A549 (cell line): ENCODE measurements around the gene PIGK.

Source experiments
- BHLHE40 ChIP-seq: IDR thresholded peaks from 2 replicates; pipeline ENCODE4 v1.6.1; 2012; ENCODE audit warnings: low read depth, low read length, inconsistent platforms
- EP300 ChIP-seq, 2 experiments: fragments of >200 bp; sonication (Bioruptor Twin); formaldehyde crosslinking; IDR thresholded peaks; 2 replicates in 1 of 2; 3 replicates in 1 of 2; pipeline ENCODE4 v1.6.1; 2016 to 2017
- ESRRA ChIP-seq: fragments of 150-350 bp; IDR thresholded peaks from 2 replicates; pipeline ENCODE4 v1.6.1; 2014; ENCODE audit warnings: mild to moderate bottlenecking, low read length, borderline replicate concordance
- FOSL2 ChIP-seq, 2 experiments: fragments of 450-650 bp in 1 of 2; fragments of >200 bp in 1 of 2; sonication (Bioruptor Twin) in 1 of 2; formaldehyde crosslinking; IDR thresholded peaks; 2 replicates each; pipeline versions ENCODE4 v1.5.0 to v1.6.1; 2016 to 2020; ENCODE audit warnings: mild to moderate bottlenecking in 1 of 2, moderate library complexity in 1 of 2
- HMGXB4 ChIP-seq: fragments of 250-450 bp; sonication (Bioruptor Pico); IDR thresholded peaks from 2 replicates; pipeline ENCODE4 v1.5.0; 2021; ENCODE audit warnings: mild to moderate bottlenecking, moderate library complexity, borderline replicate concordance
- HOXB13 ChIP-seq: fragments of 250-450 bp; sonication (Bioruptor Pico); IDR thresholded peaks from 2 replicates; pipeline ENCODE4 v1.5.0; 2020; ENCODE audit warnings: low read depth, mild to moderate bottlenecking, moderate library complexity
- POLR2A ChIP-seq: IDR thresholded peaks from 2 replicates; pipeline ENCODE4 v1.6.1; 2012; ENCODE audit warnings: mild to moderate bottlenecking, low read length

- TF ChIP-seq POLR2A (no peak), ESRRA (no peak), HOXB13 (CRISPR knock-in tag) (no peak), FOSL2 (IDR thresholded peaks at IDR 0.05) (no peak), FOSL2 (CRISPR knock-in tag; IDR thresholded peaks at IDR 0.05) (no peak), BHLHE40 (no peak), HMGXB4 (CRISPR knock-in tag) (no peak), EP300 (IDR thresholded peaks at IDR 0.05) (no peak)
Measured at GRCh38 chr1:77220687-77221463, 1.6 kb upstream of the PIGK start.
